Skeletal muscle satellite cell (primary cell): Measurements from ENCODE around the gene MTUS2.

Source experiments
- H3K27me3 ChIP-seq: 2 replicates; pipeline ENCODE4 v1.7.0; 2013; ENCODE audit warnings: low read length; ENCODE audit not compliant: control insufficient read depth, insufficient read depth
- H3K36me3 ChIP-seq: 2 replicates; pipeline ENCODE4 v1.7.0; 2013; ENCODE audit warnings: mild to moderate bottlenecking, control low read depth, low read length; ENCODE audit not compliant: insufficient read depth
- H3K4me1 ChIP-seq: 2 replicates; pipeline ENCODE4 v1.7.0; 2013; ENCODE audit warnings: low read length; ENCODE audit not compliant: control insufficient read depth, insufficient read depth
- H3K4me2 ChIP-seq: 2 replicates; pipeline ENCODE4 v1.7.0; 2013; ENCODE audit warnings: mild to moderate bottlenecking, low read length
- H3K4me3 ChIP-seq: 2 replicates; pipeline ENCODE4 v1.7.0; 2013; ENCODE audit warnings: low read length
- H3K9ac ChIP-seq: 2 replicates; pipeline ENCODE4 v1.7.0; 2013; ENCODE audit warnings: mild to moderate bottlenecking, low read depth, low read length, moderate library complexity
- H3K9me3 ChIP-seq: replicated peaks from 2 replicates; pipeline ENCODE4 v1.7.0; 2013; ENCODE audit warnings: mild to moderate bottlenecking, control low read depth, low read length

Gene MTUS2

DNA sequence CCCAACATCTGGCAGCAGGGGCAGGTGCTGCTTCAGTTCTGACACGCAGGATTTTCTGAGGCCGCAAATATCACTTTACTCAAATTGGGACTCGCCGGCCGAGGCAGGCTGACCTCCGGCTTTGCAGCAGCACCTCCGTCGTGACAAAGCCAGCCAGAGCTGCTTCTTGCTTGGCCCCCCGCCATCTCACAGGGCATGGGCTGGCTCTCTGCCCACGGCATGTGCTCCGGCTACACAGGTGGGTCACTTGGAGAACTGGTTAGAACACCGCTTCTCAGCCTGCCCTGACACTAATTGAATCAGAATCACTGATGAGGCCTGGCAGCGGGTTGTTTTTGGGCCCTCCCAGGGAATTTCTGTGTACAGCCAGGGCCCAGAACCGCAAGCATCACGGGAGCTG lies 663.1 kb downstream of the MTUS2 start:
- Histone ChIP-seq H3K4me3 (no peak overlapping the region), H3K4me1 (no peaks in the 10 kb centered on the region), H3K36me3 (no peaks in the 10 kb centered on the region), H3K9me3 (no peaks in the 10 kb centered on the region), H3K4me2 (no peak overlapping the region), H3K27me3 (peaks cover 56% of the 10 kb centered on the region), H3K9ac (no peak overlapping the region)

DNA sequence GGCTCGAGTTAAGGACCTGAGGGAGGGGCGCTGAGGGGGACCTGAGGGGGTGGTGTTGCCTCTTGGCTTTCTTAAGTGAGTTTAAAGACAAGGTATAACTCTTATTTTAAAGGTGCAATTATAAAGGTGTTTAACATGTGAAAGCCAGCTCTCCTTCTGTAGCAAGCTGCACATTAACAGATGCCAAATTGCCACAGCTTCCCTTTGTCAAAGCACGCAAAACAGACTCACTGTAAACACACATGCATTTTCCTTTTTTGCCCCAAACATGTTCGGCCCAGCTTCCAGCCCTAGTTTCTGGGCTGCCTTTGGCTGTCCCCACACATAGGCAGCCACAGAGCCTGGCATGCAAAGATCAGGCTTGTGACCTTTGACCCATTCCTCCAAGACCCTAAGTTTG lies 663.5 kb downstream of the MTUS2 start:
- Histone ChIP-seq H3K27me3 (peaks cover 53% of the 10 kb centered on the region), H3K36me3 (no peaks in the 10 kb centered on the region), H3K4me3 (no peak overlapping the region), H3K4me2 (no peak overlapping the region), H3K4me1 (no peaks in the 10 kb centered on the region), H3K9ac (no peak overlapping the region), H3K9me3 (no peaks in the 10 kb centered on the region)

DNA sequence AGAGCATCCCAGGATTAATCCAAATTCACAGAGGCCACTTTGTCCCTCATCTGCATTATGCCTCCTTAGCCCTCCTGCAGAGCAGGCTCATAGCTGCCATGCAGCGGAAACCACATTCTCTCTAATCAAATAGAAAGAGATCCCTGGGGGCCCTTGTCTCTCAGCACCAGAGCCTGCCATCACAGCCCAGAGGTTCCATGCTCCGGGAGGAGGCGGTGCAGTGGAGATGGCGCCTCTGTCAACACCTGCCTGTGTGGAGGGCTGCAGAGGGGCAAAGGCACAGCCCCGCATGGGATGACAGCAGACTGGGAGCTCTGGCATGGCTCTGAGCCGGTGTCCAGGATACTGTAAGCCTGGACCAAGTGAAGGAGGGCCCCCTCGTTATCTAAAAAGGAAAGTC lies 664.1 kb downstream of the MTUS2 start:
- Histone ChIP-seq H3K27me3 (peaks cover 49% of the 10 kb centered on the region), H3K4me1 (no peaks in the 10 kb centered on the region), H3K36me3 (no peaks in the 10 kb centered on the region), H3K9me3 (no peaks in the 10 kb centered on the region), H3K4me3 (no peak overlapping the region), H3K4me2 (no peak overlapping the region), H3K9ac (no peak overlapping the region)

DNA sequence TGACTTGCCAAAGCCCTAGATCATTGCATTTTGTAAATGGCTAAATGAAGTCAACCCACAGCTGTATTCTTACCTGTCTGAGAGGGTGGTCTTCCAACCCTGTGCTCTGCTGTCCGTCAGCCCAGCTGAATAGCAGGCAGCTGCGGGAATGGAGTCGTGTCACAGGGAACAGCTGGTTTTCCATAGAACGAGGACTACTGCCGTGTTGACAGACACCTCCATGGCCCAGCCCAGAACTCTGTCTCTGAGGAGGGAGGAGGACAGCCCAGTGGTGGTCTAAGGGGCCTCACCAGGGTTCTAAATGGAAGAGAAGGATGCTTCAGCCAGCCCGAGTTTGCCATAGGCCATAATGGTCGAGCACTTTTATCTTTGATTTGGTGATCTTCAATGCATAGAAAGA lies 664.7 kb downstream of the MTUS2 start:
- Histone ChIP-seq H3K9ac (no peak overlapping the region), H3K4me1 (no peaks in the 10 kb centered on the region), H3K4me2 (no peak overlapping the region), H3K36me3 (no peaks in the 10 kb centered on the region), H3K9me3 (no peaks in the 10 kb centered on the region), H3K27me3 (peaks cover 49% of the 10 kb centered on the region), H3K4me3 (no peak overlapping the region)

DNA sequence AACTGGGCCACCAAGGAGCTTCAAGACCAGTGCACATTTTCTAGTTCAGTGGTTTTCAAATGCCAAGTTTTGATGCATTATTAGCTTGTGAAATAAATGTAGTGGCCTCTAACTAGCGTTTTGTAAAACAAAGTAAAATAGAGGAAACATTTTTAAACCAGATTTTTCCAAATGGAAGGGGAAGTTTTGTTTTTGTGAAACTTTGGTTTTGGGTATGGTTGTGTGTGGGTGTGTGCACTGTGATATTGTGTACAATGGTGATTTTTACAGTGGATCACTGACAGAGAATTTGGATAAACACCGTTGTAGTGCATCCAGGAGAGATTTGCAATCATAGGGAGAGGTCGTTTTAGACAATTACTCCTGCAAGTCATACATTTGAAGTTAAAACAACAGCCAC lies 666.4 kb downstream of the MTUS2 start:
- Histone ChIP-seq H3K4me1 (no peaks in the 10 kb centered on the region), H3K9ac (no peak overlapping the region), H3K4me2 (no peak overlapping the region), H3K27me3 (peaks cover 52% of the 10 kb centered on the region), H3K4me3 (no peak overlapping the region), H3K36me3 (no peaks in the 10 kb centered on the region), H3K9me3 (no peaks in the 10 kb centered on the region)

DNA sequence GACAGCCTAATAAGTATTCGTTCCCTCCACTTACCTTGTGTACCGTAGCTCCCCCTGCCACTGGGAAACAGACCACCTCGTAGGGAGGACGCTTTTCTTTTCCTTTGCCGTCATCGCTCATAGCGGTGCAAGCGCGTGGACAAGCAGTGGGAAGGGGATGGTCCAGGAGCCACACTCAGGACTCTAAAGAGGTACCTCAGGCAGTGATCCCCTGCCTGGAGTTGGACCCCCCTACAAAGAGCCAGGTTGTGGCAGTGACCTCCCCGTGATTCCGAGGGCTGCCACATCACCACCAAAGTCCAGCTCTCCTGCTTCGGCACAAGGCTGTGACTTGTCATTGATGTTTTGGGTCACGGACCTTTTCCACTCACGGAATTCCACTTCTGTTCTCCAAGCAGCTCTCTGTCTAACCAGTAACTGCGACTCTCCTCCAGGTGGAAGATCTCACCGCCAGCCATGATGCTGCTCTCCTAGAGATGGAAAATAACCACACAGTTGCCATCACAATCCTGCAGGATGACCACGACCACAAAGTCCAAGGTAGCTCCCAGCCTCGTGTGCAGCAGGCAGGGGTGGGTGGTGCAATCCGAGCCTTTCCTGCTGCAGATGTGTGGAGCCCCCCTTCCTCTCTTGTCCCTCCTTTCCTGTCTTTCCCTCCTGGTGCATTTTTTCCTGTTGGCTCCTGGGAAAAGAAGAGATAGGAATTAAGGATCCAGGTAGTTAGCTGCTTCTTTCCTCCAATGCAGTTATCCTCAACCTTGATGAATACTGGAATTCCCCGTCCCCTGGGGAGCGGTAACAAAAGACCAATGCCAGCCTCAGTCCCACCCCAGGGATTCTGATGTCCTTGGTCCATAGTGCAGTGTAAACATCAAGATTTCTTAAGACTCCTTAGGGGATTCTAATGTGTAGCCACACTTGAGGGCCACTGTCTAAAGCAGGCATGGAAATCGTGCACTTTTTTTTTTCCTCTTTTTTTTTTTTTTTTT lies 667.6 kb downstream of the MTUS2 start:
- Histone ChIP-seq H3K4me2 (no peak overlapping the region), H3K36me3 (no peaks in the 10 kb centered on the region), H3K27me3 (peaks cover 47% of the 10 kb centered on the region)

DNA sequence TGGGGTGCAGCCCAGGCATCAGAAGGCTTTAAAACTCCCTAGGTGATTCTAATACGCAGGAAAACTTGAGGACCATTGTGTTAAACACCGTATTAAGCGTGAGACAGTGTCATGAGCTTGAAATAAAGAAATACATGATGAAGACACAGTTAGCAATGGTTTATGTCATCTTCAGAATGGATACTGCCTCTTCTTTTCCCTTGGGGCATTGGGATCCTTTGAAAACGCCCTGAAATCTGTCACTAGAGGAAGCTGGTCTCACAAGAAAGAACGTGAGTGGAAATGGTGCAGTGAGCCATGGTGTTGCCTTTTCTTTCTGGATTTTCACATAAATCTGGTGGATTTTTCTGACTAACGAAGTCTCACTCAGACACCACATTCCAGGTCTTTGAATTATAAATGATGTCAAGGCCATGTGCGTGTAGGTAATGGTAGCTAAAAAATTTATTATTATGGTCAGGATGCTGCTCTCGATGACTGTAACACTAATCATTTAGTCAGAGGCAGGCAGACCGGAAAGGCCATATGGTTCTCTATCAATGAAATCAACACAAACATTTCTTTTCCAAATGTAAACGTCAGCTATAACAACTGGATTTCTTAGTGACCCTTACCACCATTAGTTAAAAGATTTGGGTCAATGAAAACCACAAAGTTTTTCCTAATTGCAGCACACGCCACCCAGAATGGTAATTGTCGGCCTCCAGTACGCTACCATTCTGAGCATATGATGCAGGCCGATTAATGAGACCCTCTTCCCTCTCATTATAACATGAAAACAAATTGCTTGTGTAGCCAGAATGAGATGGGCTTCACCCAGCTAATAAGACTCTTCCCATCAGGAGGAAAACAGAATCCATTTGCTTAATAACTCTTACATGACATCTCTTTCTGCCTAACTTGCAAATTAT lies 669.8 kb downstream of the MTUS2 start:
- H3K36me3 ChIP-seq = no peaks in the 10 kb centered on the region
- no peak overlapping the region for H3K4me2 ChIP-seq
- no peak overlapping the region for H3K4me3 ChIP-seq
- H3K27me3 ChIP-seq = peaks cover 55% of the 10 kb centered on the region
- H3K9ac ChIP-seq = no peak overlapping the region
- H3K4me1 ChIP-seq = no peaks in the 10 kb centered on the region
- no peaks in the 10 kb centered on the region for H3K9me3 ChIP-seq

More for the DNA sequence above, 667.6 kb downstream of the MTUS2 start:
- H3K4me1 ChIP-seq = no peaks in the 10 kb centered on the region
- no peaks in the 10 kb centered on the region for H3K9me3 ChIP-seq
- H3K4me3 ChIP-seq = no peak overlapping the region
- H3K9ac ChIP-seq = no peak overlapping the region

DNA sequence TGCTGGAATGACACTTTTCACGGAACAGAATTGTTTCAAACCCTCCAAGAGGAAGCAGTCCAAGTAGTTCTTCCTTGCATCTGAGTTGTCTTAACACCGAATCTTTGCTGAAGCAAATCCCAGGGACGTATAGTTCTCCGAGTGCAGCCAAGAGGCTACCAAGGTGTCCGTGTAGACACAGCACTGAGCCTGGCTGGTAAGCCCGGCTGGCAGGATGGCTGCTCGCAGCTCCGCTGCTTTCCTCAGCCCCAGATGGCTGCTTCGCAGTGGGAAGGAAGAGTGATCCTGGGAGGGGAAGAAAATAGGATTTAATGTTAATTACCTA lies 670.4 kb downstream of the MTUS2 start:
- Histone ChIP-seq H3K27me3 (peaks cover 53% of the 10 kb centered on the region), H3K4me3 (no peak overlapping the region)

DNA sequence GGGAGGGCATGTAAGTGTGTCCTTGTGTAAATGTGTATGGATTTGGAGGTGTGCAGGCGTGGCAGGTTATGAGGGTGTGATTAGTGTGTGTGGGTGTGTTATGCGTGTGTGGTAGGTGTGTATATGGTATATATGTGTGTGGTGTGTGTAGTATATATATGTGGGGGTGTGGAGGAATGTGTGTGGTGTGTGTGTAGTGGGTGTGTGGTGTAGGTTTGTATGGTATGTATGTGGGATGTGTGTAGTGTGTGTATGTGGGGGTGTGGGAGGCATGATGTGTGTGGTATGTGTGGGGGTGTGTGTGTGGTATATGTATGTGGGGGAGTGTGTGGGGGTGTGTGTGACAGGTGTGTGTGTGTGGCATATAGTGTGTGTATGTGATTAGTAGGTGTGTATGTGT lies 671.1 kb downstream of the MTUS2 start:
- no peak overlapping the region for H3K9ac ChIP-seq

More for the DNA sequence above, 670.4 kb downstream of the MTUS2 start:
- no peak overlapping the region for H3K9ac ChIP-seq
- H3K4me1 ChIP-seq = no peaks in the 10 kb centered on the region
- H3K36me3 ChIP-seq = no peaks in the 10 kb centered on the region
- H3K9me3 ChIP-seq = no peaks in the 10 kb centered on the region
- no peak overlapping the region for H3K4me2 ChIP-seq

DNA sequence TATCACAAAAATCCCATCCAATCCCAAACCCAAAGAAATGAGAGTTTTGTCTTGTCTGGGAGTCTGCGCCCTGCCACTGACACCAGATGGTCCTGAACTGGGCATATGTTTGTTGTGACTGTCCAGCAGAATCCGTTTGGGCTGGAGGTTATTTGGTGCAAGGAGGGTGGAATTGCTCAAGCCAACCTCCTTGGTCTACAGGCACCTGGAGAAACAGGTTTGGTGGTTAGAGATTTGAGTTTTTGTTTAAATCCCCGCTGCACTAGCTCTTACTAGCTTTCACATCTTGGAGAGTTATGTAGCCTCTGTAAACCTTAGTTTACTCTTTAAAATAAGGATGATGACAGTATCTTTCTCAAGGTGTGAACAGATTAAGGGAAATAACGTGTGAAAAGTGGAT lies 673.7 kb downstream of the MTUS2 start:
- no peak overlapping the region for H3K9ac ChIP-seq
- peaks cover 59% of the 10 kb centered on the region for H3K27me3 ChIP-seq
- peaks cover 8% of the 10 kb centered on the region for H3K4me1 ChIP-seq
- no peak overlapping the region for H3K4me2 ChIP-seq
- no peak overlapping the region for H3K4me3 ChIP-seq
- no peaks in the 10 kb centered on the region for H3K36me3 ChIP-seq
- H3K9me3 ChIP-seq = no peaks in the 10 kb centered on the region

More for the DNA sequence above, 671.1 kb downstream of the MTUS2 start:
- Histone ChIP-seq H3K4me3 (no peak overlapping the region), H3K27me3 (peaks cover 54% of the 10 kb centered on the region), H3K4me2 (no peak overlapping the region), H3K4me1 (no peaks in the 10 kb centered on the region), H3K9me3 (no peaks in the 10 kb centered on the region), H3K36me3 (no peaks in the 10 kb centered on the region)

DNA sequence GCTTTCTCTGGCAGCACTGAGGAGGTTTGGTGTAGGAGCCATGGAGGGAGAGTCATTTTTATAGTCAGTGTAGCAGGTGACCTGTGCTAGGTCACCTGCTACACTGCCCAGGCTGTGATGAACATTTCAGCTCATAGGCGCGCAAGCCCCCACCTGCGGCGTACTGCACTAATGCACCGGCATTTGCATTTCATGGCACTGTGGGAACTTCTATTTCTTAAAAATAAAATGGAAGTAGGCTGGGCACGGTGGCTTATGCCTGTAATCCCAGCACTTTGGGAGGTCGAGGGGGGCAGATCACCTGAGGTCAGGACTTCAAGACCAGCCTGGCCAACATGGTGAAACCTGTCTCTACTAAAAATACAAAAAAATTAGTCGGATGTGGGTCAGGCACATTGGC lies 674.4 kb downstream of the MTUS2 start:
- H3K9me3 ChIP-seq = no peaks in the 10 kb centered on the region
- H3K27me3 ChIP-seq = peaks cover 59% of the 10 kb centered on the region
- no peaks in the 10 kb centered on the region for H3K36me3 ChIP-seq
- no peak overlapping the region for H3K9ac ChIP-seq
- peaks cover 8% of the 10 kb centered on the region for H3K4me1 ChIP-seq
- H3K4me3 ChIP-seq = no peak overlapping the region
- no peak overlapping the region for H3K4me2 ChIP-seq
